Suppressor macrophage treated with lipopolysaccharide for 1 hour (primary cell): ENCODE measurements around the gene SNTG2.
"Not testable (repeated sequence)": the region's sequence is repeated elsewhere in the genome, so short reads cannot be mapped to it uniquely, and the experiment has no call there.

Experiments used
- DNase-seq, 3 donors: peaks; one replicate each; pipeline ENCODE4 v3.0.0-alpha.2; 2020 to 2022

Gene SNTG2

DNA sequence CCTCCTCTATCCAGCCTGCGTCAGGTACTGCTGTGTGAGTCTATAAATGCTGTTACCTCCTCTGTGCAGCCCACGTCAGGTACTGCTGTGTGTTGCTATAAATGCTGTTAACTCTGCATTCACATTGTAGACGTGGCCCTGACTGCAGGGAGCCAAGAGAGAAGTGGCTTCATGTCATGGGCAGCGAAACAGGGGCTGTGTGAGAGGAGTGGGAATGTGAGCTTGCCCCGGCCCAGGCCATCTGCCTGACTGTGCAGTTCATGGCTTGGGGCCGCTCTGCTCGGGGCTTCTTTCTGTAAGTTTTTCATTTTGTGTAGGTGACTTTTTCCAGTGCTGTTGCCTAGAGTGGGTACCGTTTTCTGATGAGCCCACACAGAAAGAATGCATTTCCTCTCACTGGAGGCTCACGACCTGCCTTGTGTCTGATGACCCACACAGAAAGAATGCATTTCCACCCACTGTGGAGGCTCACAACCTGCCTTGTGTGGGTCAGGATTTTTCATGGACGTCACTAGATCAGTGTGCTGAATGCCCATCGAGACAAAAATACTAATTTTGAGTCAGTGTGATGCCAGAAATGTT, 104.5 kb downstream of the SNTG2 start:
- no peak for DNase-seq

DNA sequence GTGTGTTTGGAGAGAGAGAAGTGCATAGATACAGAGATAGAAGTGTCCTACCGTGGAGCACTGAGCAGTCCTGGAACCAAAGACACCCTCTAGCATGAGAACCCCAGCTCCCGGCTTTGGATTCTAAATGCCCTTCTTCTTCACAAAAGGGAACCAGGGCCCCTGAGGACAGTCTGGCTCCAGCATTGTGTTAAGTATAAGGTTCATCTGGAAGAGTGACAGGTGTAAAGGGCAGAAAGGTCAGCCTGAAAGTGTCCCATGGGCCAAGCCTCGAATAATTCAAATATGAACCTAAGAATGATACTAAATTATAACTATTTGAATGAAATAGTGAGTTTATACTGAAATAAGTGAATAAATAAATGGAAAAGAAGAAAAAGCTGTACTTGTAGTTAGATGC, 109.7 kb downstream of the SNTG2 start:
- DNase-seq: no peak

DNA sequence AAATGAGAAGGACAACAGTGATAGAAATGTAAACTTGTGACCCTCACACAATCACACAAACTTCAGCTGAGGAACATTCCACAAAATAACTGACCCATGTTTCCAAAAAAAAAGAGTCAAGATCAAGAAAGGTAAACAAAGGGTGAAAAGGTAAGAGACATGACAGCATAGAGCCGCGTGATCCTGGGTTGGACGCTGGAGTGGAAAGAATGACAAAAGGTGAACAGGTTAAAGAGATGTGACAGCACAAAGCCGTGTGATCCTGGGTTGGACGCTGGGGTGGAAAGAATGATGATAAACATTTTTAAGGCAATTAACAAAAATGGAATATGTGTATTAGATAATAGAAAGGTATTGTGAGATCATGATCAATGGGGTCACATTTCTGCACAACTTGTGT, 110.3 kb downstream of the SNTG2 start:
- DNase-seq: no peak

DNA sequence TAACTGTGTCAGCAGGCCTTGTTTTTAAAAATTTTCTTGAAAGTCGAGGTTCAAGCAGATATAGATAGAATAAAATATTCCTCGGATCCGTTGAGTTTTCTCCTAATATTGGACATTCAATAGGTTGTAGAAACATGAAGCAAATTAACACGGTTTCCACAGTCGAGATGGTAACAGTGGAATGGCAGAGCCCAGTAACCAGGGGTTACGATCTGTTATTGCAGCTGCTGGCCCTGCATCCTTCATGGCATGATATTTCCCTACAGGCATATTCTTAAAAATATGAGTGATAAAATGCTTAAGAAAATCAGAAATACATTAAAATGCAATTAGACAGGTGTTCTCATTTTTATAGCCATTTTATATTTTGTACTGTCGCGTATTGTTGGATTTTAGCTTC, 117.6 kb downstream of the SNTG2 start:
- no peak for DNase-seq

DNA sequence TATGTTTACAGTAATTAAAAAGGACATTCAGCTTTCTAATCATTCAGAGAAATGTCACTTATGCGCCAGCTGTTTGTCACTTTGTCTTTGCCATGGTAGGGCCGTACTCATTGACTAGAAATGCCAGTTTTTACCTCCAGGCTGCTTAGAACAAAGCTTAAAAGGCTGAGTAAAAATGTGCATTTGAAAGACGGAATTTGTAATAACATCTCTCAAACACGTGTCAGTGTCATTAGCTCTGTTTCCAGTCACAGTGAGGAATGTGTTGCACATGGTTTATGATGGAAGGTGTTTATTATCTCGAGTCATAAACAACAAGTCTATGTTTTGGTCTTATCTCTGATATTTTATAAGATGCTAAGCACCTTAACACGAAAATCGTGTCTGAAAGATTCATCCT, 118.2 kb downstream of the SNTG2 start:
- DNase-seq: no peak

DNA sequence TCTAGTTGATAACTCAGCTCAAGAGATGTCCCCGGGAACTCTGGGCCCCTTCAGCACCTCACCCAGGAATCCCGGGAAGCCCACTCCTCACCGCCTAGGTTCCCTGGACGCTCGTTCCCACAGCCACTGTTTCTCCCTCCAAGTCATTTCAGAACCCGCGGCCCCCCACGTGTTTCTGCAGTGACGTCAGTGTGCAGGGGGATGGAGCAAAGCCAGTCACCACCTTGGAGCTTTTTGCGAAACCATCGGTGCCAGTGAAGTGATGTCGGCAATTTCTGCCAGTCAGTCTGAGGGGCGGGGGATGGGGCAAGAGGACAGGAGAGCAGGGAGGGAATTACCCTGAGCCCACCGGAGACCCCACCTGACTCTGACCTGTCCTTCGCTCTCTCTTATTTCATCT, 119.2 kb downstream of the SNTG2 start:
- DNase-seq: no peak

DNA sequence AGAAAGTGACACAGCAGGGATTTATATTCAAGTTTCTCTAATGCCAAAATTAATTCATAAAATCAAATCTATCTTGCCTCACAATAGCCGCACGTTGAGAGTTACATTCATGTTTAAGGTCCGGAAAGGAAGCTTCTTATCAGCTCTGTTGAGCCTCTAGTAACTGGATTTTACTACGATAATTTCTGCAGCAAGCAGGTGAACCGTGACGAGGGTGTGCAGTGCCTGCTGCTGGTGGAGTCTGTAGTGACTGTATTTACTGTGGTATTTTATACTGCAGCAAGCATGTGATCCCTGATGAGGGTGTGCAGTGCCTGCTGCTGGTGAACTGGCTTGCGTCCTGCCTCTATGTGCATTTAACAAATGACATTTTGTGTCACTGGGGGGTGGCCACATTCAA, 120.0 kb downstream of the SNTG2 start:
- DNase-seq: no peak

DNA sequence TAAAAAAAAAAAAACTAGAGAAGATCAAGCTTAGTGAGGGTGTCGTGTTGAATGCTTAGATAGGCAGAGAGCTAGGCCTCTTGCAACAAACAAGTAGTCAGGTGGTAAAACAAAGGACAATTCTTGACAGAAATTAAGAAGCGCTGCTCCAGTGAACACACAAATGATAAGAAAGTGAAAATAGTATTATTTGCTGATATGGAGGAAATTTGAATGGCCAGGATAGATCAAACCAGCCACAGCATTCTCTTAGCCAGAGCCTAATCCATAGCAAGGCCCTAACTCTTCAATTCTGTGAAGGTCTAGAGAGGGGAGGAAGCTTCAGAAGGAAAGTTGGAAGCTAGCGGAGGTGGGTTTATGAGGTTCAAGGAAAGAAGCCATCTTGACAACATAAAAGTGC, 121.0 kb downstream of the SNTG2 start:
- no peak for DNase-seq

DNA sequence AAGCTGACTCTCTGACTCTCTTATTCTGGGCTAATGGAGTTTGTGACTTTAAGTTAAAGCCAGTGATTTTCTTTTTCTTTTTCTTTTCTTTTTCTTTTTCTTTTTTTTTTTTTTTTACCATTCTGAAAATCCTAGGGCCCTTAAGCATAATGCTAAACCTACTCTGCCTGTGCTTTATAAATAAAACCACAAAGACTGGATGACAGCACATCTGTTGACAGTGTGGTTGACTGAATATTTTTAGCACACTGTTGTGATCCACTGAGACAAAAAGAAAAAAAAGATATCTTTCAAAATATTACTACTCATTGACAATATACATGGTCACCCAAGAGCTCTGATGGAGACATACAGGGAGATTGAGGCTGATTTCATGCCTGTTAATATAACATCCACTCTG, 121.6 kb downstream of the SNTG2 start:
- DNase-seq: no peak

DNA sequence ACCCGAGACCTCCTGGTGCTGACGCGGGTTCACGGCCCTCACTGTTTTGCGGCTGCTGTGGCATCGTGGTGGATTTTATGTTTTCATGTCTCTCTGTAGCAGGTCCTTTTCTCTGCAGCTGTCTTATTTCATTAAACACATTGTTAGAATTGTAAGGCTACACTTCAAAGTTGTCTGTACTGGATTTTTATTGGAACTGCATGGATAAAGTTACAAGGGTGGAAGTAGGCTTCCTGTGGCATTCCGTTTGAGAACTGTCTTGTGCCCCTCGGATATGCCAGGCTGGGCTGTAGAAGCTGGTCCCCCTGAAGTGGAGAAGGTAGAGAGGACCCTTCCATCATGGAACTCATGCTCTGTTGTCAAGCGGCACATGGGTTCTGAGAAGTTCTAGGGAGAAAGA, 127.3 kb downstream of the SNTG2 start:
- no peak for DNase-seq

DNA sequence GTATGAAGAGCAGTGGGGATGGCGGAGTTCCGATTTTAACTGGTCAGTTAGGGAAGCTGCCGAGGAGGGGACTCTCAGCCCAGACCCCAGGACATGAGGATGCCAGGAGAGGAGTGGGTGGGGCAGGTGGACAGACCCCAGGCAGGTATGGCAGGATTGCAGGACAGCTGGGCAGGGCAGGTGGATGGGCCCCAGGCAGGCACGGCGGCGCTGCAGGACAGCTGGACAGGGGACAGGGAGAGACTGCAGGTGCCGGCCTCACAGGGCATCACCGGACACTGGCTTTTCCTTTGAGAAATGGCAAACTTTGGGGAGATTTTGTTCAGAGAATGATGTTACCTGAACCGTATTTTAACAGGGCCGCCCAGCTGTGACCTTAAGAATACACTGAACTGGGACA, 127.7 kb downstream of the SNTG2 start:
- DNase-seq: no peak

DNA sequence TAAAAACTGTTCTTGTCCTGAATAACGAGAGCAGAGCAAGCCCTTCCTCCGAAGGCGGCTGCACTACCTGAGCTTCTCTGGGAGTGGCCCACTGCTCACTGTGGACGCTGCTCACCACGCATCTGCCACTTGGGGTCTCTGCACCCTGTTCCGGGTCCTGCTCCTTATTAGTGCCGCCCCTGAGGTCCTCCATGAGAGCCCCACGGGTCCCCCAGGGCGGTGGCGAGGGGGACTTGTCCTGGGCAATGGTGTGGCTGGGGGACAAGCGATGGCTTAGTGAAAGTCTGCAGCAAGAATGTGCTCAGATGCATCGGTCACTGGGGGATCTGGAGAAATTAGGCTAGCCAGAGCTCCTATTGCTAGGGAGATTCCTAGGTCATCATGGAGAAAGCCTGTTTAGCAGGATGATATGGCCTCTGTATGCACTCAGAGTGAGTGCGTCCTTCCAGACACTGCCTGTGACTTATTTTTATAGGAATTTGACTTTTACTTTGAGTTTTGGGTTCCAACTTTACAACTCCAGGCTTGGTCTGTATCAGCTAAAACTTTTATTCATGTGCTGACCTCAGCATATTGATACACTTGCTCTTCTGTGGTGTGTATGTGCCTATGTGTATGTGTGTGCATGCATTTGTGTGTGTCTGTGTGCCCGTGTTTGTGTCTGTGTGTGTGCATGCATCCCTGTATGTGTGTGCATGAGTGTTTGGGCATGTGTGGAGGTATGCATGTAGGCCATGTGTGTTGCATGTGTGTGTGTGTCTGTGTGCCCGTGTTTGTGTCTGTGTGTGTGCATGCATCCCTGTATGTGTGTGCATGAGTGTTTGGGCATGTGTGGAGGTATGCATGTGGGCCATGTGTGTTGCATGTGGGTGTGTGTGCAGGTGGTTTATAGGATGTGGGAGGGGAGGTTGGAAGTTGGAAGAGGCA, 129.5 kb downstream of the SNTG2 start:
- no peak for DNase-seq

DNA sequence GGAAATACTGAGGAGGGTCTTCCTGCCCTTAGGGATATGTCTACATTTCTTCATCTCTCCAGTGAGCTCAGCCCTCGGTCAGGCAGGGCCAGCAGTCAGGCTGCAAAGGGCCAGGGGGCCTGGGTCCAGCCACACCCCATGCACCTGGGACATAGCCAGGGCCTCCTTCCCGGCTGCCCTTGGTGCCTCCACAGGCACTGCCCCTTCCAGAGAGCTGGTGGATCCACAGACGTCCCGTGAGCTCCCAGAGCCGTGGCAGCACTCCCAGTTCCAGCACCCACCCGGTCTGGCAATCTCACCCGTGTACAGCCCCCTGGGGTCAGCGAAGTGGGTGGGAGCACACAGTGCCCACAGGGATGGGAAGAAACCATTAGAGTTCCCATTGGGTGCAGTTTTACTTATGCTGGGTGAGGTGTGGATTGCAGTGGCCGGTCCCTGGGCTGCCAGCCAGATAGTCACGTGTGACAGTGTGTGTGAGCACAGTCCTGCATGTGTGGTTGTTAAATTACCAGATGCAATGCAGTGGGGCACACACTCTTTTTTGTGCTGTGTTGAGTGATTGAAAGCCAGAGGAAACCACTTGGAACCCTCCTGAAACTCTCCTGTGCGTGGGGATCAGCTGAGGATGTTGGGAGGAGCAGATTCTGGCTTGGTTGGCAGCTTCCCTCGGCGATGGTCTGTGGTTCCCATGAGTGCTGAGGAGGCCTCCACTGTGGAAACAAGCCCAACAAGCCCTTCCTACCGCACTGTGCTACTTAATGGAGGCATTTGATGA, 131.0 kb downstream of the SNTG2 start:
- DNase-seq: no peak

DNA sequence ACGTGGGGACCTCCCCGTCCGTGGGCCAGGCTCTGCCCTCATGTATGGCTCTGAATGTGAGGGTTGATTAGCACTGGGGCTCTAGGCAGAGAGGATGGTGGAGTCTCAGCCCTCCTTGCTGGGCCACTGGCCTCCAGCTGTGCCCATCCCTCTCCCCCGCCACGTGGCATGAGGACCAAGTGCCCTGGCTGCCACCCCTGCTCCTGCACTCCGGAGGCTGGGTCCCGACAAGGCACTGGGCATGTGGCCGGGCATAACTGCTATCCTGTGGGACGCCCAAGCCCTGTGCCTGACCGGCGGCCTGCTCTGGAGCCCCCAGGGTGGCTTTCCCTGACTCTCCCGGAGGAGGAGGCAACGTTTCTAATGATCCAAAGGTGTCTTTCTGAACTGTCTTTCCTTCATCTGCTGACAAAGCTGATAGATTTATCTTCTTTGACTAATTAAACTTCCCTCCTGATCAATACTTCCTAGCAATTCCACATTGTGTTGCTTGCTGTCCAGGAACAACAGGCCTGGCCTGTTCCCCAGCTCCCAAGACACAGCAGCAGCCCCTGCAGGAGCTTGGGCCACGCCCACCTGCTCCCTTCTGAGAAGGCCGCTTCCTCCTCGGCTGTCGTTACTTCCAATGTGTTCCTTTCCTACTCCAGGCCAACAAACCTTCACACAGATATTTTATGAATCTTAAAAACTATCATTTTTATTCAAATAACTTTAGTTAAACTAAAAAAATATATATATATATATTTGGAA, 132.0 kb downstream of the SNTG2 start:
- no peak for DNase-seq

DNA sequence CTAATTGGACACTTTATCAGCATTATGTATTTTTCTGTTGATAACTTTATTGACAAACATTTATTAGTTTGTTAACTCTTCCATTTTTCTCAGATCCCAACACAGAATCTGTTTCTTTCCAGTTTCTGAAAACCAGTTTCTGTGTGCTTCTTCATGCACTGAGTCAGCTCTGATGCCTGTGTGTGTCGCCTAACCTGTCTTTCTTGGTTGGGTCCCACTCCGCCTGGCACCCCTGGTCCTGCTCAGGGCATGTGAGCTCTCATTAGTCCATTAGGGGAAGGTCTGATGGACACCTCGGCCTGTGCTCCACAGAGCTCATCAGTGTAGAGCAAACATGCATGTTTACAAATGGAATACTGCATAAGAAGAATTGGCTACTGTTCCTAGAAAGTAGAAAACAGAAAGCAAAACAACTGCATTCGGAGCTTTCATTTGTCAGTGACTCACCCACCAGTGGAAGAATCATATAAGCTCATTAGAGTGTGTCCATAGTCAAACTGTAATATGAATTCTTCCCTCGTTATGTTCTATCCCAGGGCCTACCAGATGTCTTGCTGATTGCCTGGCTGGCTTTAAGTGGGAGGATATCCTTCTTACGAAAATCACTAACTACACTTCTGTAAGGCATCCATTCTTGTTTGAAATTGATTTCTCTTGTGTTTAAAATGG, 137.7 kb downstream of the SNTG2 start:
- no peak for DNase-seq

DNA sequence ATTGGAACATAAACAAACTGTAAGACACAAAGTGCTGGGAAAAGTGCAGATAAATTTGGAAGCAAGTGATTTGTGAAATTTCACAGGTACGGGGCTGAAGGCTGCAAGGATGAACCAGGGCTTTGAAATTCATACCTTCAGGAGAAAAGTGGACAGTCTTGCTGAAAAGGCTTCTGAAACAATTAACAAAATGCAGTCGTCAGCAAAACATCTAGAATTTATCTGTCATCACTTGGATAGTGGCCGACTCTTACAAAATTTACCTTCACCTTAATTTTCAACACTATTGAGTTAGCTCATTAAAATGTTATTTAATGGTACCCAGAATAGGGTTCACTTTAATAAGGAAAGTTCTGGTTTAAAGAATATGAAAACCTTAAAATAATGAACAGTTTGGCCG, 138.3 kb downstream of the SNTG2 start:
- no peak for DNase-seq

DNA sequence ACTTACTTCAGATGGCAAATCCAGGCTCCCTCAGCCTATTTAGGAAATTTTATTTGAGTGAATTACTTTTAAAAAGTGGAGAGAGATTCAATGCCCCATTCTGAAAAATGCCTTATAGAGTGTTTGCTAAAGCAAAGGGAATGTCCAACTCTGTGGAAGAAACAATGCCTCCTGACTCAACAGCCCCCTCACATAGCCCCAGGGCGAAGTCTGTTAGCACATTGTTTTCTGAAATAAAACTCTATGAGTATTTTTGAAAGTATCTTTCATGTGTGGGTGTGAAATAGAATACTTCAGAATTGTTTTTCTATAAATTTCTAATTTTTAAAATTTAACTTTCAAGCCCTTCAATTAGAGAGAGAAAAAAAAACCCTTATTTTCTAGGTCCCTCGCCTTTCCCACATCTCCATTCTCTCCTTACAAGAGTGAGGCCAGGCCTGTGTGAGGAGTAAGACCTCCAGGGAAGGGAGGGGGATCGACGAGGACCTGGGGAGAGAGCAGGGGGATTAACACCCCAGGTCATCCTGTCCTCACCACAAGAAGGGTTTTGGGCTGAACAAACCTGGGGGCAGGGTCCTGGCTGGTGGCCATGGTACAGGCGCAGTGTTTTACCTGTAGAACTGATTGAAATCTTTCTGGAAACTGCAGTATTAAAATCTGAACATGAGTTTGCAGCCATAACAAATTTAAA, 141.4 kb downstream of the SNTG2 start:
- no peak for DNase-seq

DNA sequence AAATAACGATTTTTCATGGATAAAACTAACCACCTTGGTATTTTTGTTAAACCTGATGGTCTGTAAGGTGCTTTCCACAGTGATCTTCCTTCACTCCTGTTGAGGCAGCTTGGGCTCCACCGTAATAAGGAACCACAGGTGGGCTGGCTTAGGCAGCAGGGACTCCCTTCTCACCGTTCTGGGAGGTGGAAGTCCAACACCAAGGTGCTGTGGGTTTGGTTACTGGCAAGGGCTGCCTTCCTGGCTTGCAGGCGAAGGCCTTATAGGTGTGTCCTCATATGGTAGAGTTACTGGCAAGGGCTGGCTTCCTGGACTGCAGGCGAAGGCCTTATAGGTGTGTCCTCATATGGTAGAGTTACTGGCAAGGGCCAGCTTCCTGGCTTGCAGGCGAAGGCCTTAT, 143.0 kb downstream of the SNTG2 start:
- not testable (repeated sequence) for DNase-seq

DNA sequence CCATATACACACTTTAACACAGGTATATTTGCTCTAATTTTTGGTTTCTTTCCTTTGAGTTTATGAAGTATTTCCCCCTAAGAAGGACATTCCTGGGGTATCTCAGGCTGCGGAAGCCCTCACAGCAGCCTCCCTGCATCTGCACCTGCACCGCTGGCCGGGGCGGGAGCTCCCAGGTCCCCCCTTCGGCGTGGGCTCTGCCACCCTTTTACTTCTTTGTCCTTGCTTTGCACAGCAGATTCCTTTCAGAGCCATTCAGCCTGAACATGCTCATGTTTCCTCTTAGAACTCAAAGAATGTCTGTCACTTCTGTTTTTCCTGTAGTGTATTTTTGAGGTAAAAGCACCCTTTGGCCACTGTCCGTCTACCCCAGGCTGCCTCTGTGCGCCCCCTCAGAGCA, 146.5 kb downstream of the SNTG2 start:
- no peak for DNase-seq

DNA sequence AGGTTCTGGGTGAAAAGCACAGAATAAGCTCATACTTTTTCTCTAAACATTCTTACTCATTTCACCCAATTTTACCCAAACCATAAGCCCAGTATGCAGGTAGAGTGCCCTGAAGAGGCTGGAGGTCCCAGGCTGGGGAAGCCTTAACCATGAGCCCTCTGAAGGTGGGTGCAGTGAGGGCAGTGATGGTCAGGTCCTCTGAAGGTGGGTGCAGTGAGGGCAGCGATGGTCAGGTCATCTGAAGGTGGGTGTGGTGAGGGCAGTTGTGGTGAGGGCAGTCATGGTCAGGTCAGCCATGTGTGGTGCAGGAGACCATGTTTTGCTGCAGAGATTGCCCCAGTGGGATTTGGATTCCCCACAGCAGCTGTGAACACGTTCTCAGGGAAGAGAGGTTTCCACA, 148.8 kb downstream of the SNTG2 start:
- no peak for DNase-seq

DNA sequence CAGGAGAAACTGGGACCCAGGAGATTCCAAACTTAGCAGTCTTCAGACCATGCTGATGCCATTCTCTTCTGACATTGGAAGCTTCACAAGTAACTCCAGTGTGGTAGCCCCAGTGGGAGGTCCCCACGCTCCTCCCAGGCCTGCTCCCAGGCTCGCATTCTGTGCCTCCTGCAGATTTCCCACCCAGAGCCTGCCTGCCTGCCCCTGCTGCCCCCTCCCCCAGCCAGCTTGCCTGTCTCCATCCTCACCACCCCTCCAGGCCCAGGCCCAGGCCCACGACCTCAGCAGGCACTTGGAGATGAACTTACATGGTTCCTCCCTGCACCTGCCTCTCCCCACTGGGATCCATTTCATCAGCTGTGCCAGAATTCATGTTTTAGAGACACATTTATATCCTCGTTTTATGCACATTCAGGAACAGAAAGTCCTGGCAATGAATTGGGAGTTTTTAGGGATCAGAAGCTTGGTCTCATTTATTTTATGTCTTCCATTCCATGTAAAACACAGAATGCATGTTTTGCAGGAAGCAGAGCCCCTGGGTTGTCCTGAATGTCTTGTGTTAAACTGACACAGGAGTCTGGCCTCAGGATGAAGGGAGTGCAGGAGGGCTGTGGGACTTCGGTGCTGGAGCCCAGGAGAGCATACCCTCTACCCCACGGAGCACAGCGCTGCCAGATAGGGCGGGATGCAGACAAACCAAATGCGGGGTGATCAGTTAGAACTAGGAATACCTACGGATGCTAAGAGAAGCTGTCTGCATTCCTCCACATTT, 150.5 kb downstream of the SNTG2 start:
- no peak for DNase-seq
